Hepatocyte (in vitro differentiated cells): Measurements from ENCODE around the gene TAF10.

Experiments
- EZH2 ChIP-seq: fragments of 200-600 bp; sonication (generic); IDR thresholded peaks from 2 replicates; pipeline ENCODE4 v1.6.1; 2016; ENCODE audit warnings: antibody characterized with exemption, mild to moderate bottlenecking, borderline replicate concordance
- EZH2phosphoT487 ChIP-seq: fragments of 200-600 bp; sonication (generic); IDR thresholded peaks from one replicate; pipeline ENCODE4 v1.6.1; 2018; ENCODE audit warnings: antibody characterized with exemption, mild to moderate bottlenecking, low read depth, moderate library complexity; ENCODE audit not compliant: unreplicated experiment, severe bottlenecking
- TF ChIP-seq, protein P1 (sequence below): fragments of 200-600 bp; sonication (generic); IDR thresholded peaks from 2 replicates; pipeline ENCODE4 v1.5.1; 2016; ENCODE audit warnings: antibody characterized with exemption, mild to moderate bottlenecking; ENCODE audit not compliant: poor library complexity

DNA sequence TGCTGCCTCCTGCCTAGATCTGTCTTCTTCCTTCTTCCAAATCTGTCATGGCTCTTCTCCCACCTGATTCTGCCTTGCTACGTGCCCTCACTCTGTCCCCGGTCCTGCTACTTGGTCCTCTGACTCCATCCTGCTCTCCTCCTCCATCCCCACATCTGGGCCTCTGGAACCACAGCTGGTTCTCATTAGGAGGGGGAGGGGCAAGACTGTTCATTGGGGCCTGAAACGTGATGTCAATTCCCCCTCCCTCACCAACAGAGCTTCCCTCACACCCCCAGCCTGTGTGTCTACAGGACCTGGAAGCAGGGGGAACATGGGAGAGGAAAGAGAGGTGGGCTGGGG, 34.5 kb upstream of the TAF10 start:
- TF ChIP-seq, protein P1, sequence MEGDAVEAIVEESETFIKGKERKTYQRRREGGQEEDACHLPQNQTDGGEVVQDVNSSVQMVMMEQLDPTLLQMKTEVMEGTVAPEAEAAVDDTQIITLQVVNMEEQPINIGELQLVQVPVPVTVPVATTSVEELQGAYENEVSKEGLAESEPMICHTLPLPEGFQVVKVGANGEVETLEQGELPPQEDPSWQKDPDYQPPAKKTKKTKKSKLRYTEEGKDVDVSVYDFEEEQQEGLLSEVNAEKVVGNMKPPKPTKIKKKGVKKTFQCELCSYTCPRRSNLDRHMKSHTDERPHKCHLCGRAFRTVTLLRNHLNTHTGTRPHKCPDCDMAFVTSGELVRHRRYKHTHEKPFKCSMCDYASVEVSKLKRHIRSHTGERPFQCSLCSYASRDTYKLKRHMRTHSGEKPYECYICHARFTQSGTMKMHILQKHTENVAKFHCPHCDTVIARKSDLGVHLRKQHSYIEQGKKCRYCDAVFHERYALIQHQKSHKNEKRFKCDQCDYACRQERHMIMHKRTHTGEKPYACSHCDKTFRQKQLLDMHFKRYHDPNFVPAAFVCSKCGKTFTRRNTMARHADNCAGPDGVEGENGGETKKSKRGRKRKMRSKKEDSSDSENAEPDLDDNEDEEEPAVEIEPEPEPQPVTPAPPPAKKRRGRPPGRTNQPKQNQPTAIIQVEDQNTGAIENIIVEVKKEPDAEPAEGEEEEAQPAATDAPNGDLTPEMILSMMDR, result no peak
- no peak for TF ChIP-seq EZH2
- TF ChIP-seq EZH2phosphoT487, result no peak
